GM12878 (cell line): ENCODE data around the gene ARHGAP9. TPM values are rescaled to one million over a fixed set of nuclear protein-coding genes. Genes with fewer than 3 reads are reported as not detected.

Experiments used
- ATAC-seq: fragments of 200-7000 bp; cut with Tn5 transposase; 3 replicates; pipeline ENCODE4 v1.9.1; 2020; ENCODE audit warnings: mild to moderate bottlenecking, moderate library complexity
- BruUV-seq: library from RNA; stranded (reverse); fragments of 400-500 nt; replicated peaks from 2 replicates; lab custom pipeline; 2021; lab: Mats Ljungman, UMichigan
- CTCF ChIA-PET: fragments of 300-600 bp; sonication (Branson Sonifier 250); formaldehyde crosslinking; extraction: SDS; loops from one replicate; lab custom pipeline; 2021; ENCODE audit warnings: inconsistent platforms; lab: Yijun Ruan, JAX
- POLR2A ChIA-PET: fragments of 350-600 bp; formaldehyde crosslinking; extraction: SDS; loops from one replicate; lab custom pipeline; 2021; ENCODE audit warnings: inconsistent platforms; lab: Charles Lee
- RAD21 ChIA-PET: fragments of 300-600 bp; sonication (Branson Sonifier 250); formaldehyde crosslinking; loops from one replicate; lab custom pipeline; 2023; ENCODE audit warnings: antibody characterized with exemption; ENCODE audit not compliant: unreplicated experiment; lab: Charles Lee
- SMC1A ChIA-PET: fragments of 300-600 bp; sonication (Branson Sonifier 250); formaldehyde crosslinking; loops from one replicate; lab custom pipeline; 2023; ENCODE audit not compliant: unreplicated experiment, uncharacterized antibody; lab: Charles Lee
- DNase-seq: peaks from one replicate; pipeline ENCODE4 v3.0.0-alpha.2; 2011; ENCODE audit warnings: low read depth, low spot score
- FAIRE-seq: peaks from 3 replicates; lab custom pipeline; 2011; peaks lifted over from hg19 to GRCh38; lab: Jason Lieb, UNC
- H2AFZ ChIP-seq: 2 replicates; pipeline ENCODE4 v1.6.0; 2011; ENCODE audit warnings: low read depth, low read length, control low read depth; ENCODE audit not compliant: control insufficient read depth
- H3K27ac ChIP-seq: 2 replicates; pipeline ENCODE4 v1.5.1; 2011; ENCODE audit warnings: control low read depth; ENCODE audit not compliant: control insufficient read depth, insufficient read depth
- H3K27me3 ChIP-seq, 2 experiments: replicated peaks in 1 of 2; 2 replicates each; pipeline versions ENCODE4 v1.6.0 to v1.6.1; 2011; ENCODE audit warnings: low read length in 1 of 2; ENCODE audit not compliant: control insufficient read depth in 2 of 2, insufficient read depth in 2 of 2
- H3K36me3 ChIP-seq, 2 experiments: 2 replicates each; pipeline ENCODE4 v1.5.1; 2011; ENCODE audit warnings: low read length in 1 of 2; ENCODE audit not compliant: control insufficient read depth in 2 of 2, insufficient read depth in 2 of 2
- H3K4me1 ChIP-seq: 2 replicates; pipeline ENCODE4 v1.6.1; 2011; ENCODE audit warnings: mild to moderate bottlenecking, low read length, moderate library complexity, mixed read lengths; ENCODE audit not compliant: control insufficient read depth, insufficient read depth
- H3K4me2 ChIP-seq: 2 replicates; pipeline ENCODE4 v1.6.0; 2011; ENCODE audit warnings: control low read depth; ENCODE audit not compliant: control insufficient read depth, insufficient read depth
- H3K4me3 ChIP-seq: fragments of 200-600 bp; sonication (generic); 2 replicates; pipeline ENCODE4 v1.5.1; 2016
- H3K79me2 ChIP-seq: 2 replicates; pipeline ENCODE4 v1.6.0; 2011; ENCODE audit warnings: low read length; ENCODE audit not compliant: control insufficient read depth, insufficient read depth
- H3K9ac ChIP-seq: 2 replicates; pipeline ENCODE4 v1.8.0; 2011; ENCODE audit warnings: low read length, control low read depth, mixed read lengths; ENCODE audit not compliant: control insufficient read depth, insufficient read depth
- H3K9me3 ChIP-seq: replicated peaks from 3 replicates; pipeline ENCODE4 v1.5.1; 2011; ENCODE audit warnings: mild to moderate bottlenecking, low read length; ENCODE audit not compliant: control insufficient read depth, insufficient read depth
- H4K20me1 ChIP-seq: 2 replicates; pipeline ENCODE4 v1.6.0; 2011; ENCODE audit not compliant: control insufficient read depth, insufficient read depth
- ASH2L ChIP-seq: fragments of 300-600, 200-600 bp; sonication (generic); IDR thresholded peaks from 2 replicates; pipeline ENCODE4 v1.6.1; 2017; ENCODE audit warnings: low read depth, mild to moderate bottlenecking, borderline replicate concordance
- BCLAF1 ChIP-seq: fragments of 450-650 bp; IDR thresholded peaks from 2 replicates; pipeline ENCODE4 v1.6.1; 2017; ENCODE audit warnings: antibody characterized with exemption, mild to moderate bottlenecking, moderate library complexity
- E2F8 ChIP-seq: fragments of 450-650 bp; IDR thresholded peaks from 2 replicates; pipeline ENCODE4 v1.6.1; 2018; ENCODE audit warnings: mild to moderate bottlenecking, low read depth, moderate library complexity; ENCODE audit not compliant: partially characterized antibody
- EZH2 ChIP-seq: IDR thresholded peaks from 2 replicates; pipeline ENCODE4 v1.6.1; 2012; ENCODE audit warnings: low read depth, mild to moderate bottlenecking, control low read depth, inconsistent platforms, low read length, borderline replicate concordance; ENCODE audit not compliant: control insufficient read depth
- MXI1 ChIP-seq: fragments of 150-350 bp; IDR thresholded peaks from 2 replicates; pipeline ENCODE4 v1.6.1; 2011; ENCODE audit warnings: low read depth, mild to moderate bottlenecking, inconsistent platforms, low read length, improper control_type of control experiment
- RAD21 ChIP-seq: IDR thresholded peaks from 2 replicates; pipeline ENCODE4 v1.6.1; 2011; ENCODE audit warnings: mild to moderate bottlenecking, low read depth, low read length, moderate library complexity; ENCODE audit not compliant: insufficient read depth
- RFX5 ChIP-seq: IDR thresholded peaks from 2 replicates; pipeline ENCODE4 v1.6.1; 2011; ENCODE audit warnings: low read depth, low read length, improper control_type of control experiment
- TAF1 ChIP-seq: IDR thresholded peaks from 2 replicates; pipeline ENCODE4 v1.6.1; 2011; ENCODE audit warnings: mild to moderate bottlenecking, low read depth, low read length, borderline replicate concordance
- WRNIP1 ChIP-seq: IDR thresholded peaks from 2 replicates; pipeline ENCODE4 v1.6.1; 2011; ENCODE audit warnings: low read depth, low read length, improper control_type of control experiment, borderline replicate concordance
- ZNF384 ChIP-seq: IDR thresholded peaks from 2 replicates; pipeline ENCODE4 v1.6.1; 2012; ENCODE audit warnings: low read depth, mild to moderate bottlenecking, low read length, improper control_type of control experiment, borderline replicate concordance
- WGBS: methylation state at CpG from one replicate; pipeline ENCODE4 v1.1.6; 2016; ENCODE audit warnings: low lambda C conversion rate; ENCODE audit not compliant: insufficient replicate concordance, insufficient coverage; ENCODE audit errors: missing lambda C conversion rate; 5-methylcytosine and 5-hydroxymethylcytosine counted together
- in situ Hi-C: fragments of 300-500 bp; cut with MboI; formaldehyde crosslinking; loops from 9 replicates; pipeline ENCODE4 v1.14.3; 2018; ENCODE audit warnings: mixed read lengths
- intact Hi-C: fragments of 100-400 bp; cut with micrococcal nuclease; formaldehyde crosslinking; loops from one replicate; pipeline ENCODE4 v1.14.2; 2022; ENCODE audit not compliant: unreplicated experiment
- polyA plus RNA-seq, 11 experiments: library from polyadenylated mRNA; depleted of rRNA in 4 of 11; unstranded in 6 of 11; stranded (reverse) in 5 of 11; fragments of >200 nt; fragmentation: Nextera tagmentation in 4 of 11; fragmentation: Illumina TruSeq in 1 of 11; extraction: Ambion mirVana in 4 of 11; extraction: Trizol in 1 of 11; gene quantifications; 1 replicate in 1 of 11; 2 replicates in 10 of 11; pipeline versions ENCODE4 v1.2.1 to v1.2.3, GENCODE V29; 2011 to 2016; ENCODE audit warnings: inconsistent platforms in 2 of 11, missing spikeins in 2 of 11, low read depth in 1 of 11
- total RNA-seq, 4 experiments: library from RNA; depleted of rRNA in 3 of 4; stranded (reverse); fragments of >200 nt in 3 of 4; fragmentation: Illumina TruSeq in 1 of 4; extraction: Trizol in 1 of 4; gene quantifications; 2 replicates each; pipeline versions ENCODE4 v1.2.1 to v1.2.3, GENCODE V29; 2013 to 2021

Gene ARHGAP9
- total and polyA plus RNA-seq, 10 of the 15 experiments (the other 5 are each of a cell fraction or from before 2014, with no cell fraction given), result 19.5 to 102 (median 76.8) TPM

GRCh38 chr12:57528176-57528575 is 48.5 kb upstream of the ARHGAP9 start:
- in situ Hi-C loops (no loop called here), intact Hi-C loops (no loop called here)
- H3K36me3 ChIP-seq, result peaks cover 22 to 35% of the 10 kb centered on the region in 2 experiments

More at GRCh38 chr12:57528176-57528575, 48.5 kb upstream of the ARHGAP9 start:
- Histone ChIP-seq H3K27ac (no peak overlapping the region), H3K4me1 (peaks cover 16% of the 10 kb centered on the region; the same call in 1 of the 2 replicates), H3K9me3 (no peaks in the 10 kb centered on the region), H3K4me3 (no peak overlapping the region), H3K79me2 (peaks cover 19% of the 10 kb centered on the region), H3K27me3 (no peaks in the 10 kb centered on the region), H3K4me2 (no peak overlapping the region), H3K9ac (no peak overlapping the region), H4K20me1 (no peaks in the 10 kb centered on the region), H2AFZ (no peak overlapping the region)
- TF ChIP-seq TAF1 (no peak), WRNIP1 (no peak), RAD21 (no peak), ASH2L (no peak), ZNF384 (no peak), E2F8 (no peak), RFX5 (no peak), BCLAF1 (no peak), MXI1 (no peak), EZH2 (no peak)
- RAD21 ChIA-PET, result no interaction called here
- DNase-seq (no peak), FAIRE-seq (no peak), ATAC-seq (no peak)
- CTCF ChIA-PET, result no interaction called here
- no TSS peak for BruUV-seq
- SMC1A ChIA-PET, result no interaction called here
- WGBS, result 93% methylated on average over 9 of the region's 12 CpGs
- POLR2A ChIA-PET, result interaction anchor here (0.5 to 1.5 kb wide), 5 partner anchors 12 to 88 kb away, joined by 3 to 4 read pairs (median 3); partner anchors contain the start of gene INHBE
